K562 (cell line): ENCODE measurements around the gene TAF10. TPM values are rescaled to one million over a fixed set of nuclear protein-coding genes. Genes with fewer than 3 reads are reported as not detected.
A peak's percentile ranks its signal among the peaks of the same experiment; 100 is the strongest.

Source experiments
- GATA2 ChIP-seq: sonication (generic); formaldehyde crosslinking; IDR thresholded peaks from 2 replicates; pipeline ENCODE4 v1.4.0; 2020; ENCODE audit warnings: mild to moderate bottlenecking, missing genetic modification reagents
- GATAD2A ChIP-seq: fragments of 450-650 bp; IDR thresholded peaks from 2 replicates; pipeline ENCODE4 v1.6.1; 2017
- HDAC2 ChIP-seq: fragments of 450-650 bp; IDR thresholded peaks from 2 replicates; pipeline ENCODE4 v1.6.1; 2016; ENCODE audit warnings: mild to moderate bottlenecking
- MXI1 ChIP-seq: IDR thresholded peaks from 2 replicates; pipeline ENCODE4 v1.6.1; 2011; ENCODE audit warnings: low read depth, mild to moderate bottlenecking, improper control_type of control experiment, low read length
- PTBP1 ChIP-seq: fragments of 200-400 bp; formaldehyde crosslinking; IDR thresholded peaks from 2 replicates; pipeline ENCODE4 v1.6.1; 2017; ENCODE audit warnings: low read depth, low read length
- RAD21 ChIP-seq, 2 experiments: fragments of 250-450 bp in 1 of 2; fragments of 450-650 bp in 1 of 2; sonication (Bioruptor Pico) in 1 of 2; formaldehyde crosslinking in 1 of 2; IDR thresholded peaks in 1 of 2; conservative IDR thresholded peaks in 1 of 2; 2 replicates each; pipeline versions ENCODE4 v1.4.0 to v1.8.0; 2020 to 2022; ENCODE audit warnings: mild to moderate bottlenecking in 2 of 2, moderate library complexity in 1 of 2
- SP2 ChIP-seq: IDR thresholded peaks from 2 replicates; pipeline ENCODE4 v1.6.1; 2011; ENCODE audit warnings: mild to moderate bottlenecking, low read depth, low read length, moderate library complexity; ENCODE audit not compliant: poor library complexity, severe bottlenecking; ENCODE audit errors: extremely low read depth
- SREBF1 ChIP-seq: fragments of 150-350 bp; IDR thresholded peaks from 2 replicates; pipeline ENCODE4 v1.6.1; 2014; ENCODE audit warnings: antibody characterized with exemption, low read depth, low read length, borderline replicate concordance
- ZNF24 ChIP-seq: fragments of 450-650 bp; IDR thresholded peaks from 2 replicates; pipeline ENCODE4 v1.6.1; 2016
- polyA plus RNA-seq, 8 experiments: library from polyadenylated mRNA; depleted of rRNA in 4 of 8; stranded (reverse) in 5 of 8; unstranded in 3 of 8; fragments of >200 nt; fragmentation: Nextera tagmentation in 2 of 8; fragmentation: Illumina TruSeq in 1 of 8; extraction: Ambion mirVana in 2 of 8; extraction: Trizol in 1 of 8; gene quantifications; 2 replicates each; pipeline versions ENCODE4 v1.2.1 to v1.2.3, GENCODE V29; 2011 to 2014; ENCODE audit warnings: inconsistent platforms in 1 of 8, missing spikeins in 1 of 8
- total RNA-seq, 7 experiments: library from RNA; depleted of rRNA in 6 of 7; stranded (reverse); fragments of >200 nt in 6 of 7; fragmentation: Illumina TruSeq in 2 of 7; extraction: Trizol in 2 of 7; gene quantifications; 2 replicates each; pipeline versions ENCODE4 v1.2.1 to v1.2.3, GENCODE V29; 2011 to 2021; ENCODE audit warnings: low replicate concordance in 1 of 7
- TF ChIP-seq, protein P1 (sequence below): fragments of 250-450 bp; sonication (Bioruptor Pico); IDR thresholded peaks from 2 replicates; pipeline ENCODE4 v1.4.0; 2020; ENCODE audit warnings: mild to moderate bottlenecking
- TF ChIP-seq, protein P2 (sequence below): sonication (generic); formaldehyde crosslinking; IDR thresholded peaks from 2 replicates; pipeline ENCODE4 v1.8.1; 2023; ENCODE audit warnings: mild to moderate bottlenecking, missing genetic modification reagents
- TF ChIP-seq, protein P3 (sequence below): fragments of 450-650 bp; IDR thresholded peaks from 2 replicates; pipeline ENCODE4 v1.6.1; 2016
- TF ChIP-seq, protein P4 (sequence below): sonication (generic); formaldehyde crosslinking; IDR thresholded peaks from 2 replicates; pipeline ENCODE4 v1.8.1; 2023; ENCODE audit warnings: mild to moderate bottlenecking, missing genetic modification reagents
- TF ChIP-seq, protein P5 (sequence below): sonication (generic); formaldehyde crosslinking; IDR thresholded peaks from 2 replicates; pipeline ENCODE4 v1.8.0; 2022; ENCODE audit warnings: mild to moderate bottlenecking, missing genetic modification reagents
- TF ChIP-seq, protein P6 (sequence below): IDR thresholded peaks from 2 replicates; pipeline ENCODE4 v1.6.1; 2014; ENCODE audit warnings: antibody characterized with exemption
- TF ChIP-seq, protein P7 (sequence below): fragments of 250-450 bp; sonication (Bioruptor Pico); IDR thresholded peaks from 2 replicates; pipeline ENCODE4 v1.5.0; 2021; ENCODE audit warnings: mild to moderate bottlenecking, moderate library complexity

Gene TAF10
- total and polyA plus RNA-seq, 9 of the 15 experiments (the other 6 are each of a cell fraction or from before 2014, with no cell fraction given) = 19.5 to 197 (median 121) TPM

DNA sequence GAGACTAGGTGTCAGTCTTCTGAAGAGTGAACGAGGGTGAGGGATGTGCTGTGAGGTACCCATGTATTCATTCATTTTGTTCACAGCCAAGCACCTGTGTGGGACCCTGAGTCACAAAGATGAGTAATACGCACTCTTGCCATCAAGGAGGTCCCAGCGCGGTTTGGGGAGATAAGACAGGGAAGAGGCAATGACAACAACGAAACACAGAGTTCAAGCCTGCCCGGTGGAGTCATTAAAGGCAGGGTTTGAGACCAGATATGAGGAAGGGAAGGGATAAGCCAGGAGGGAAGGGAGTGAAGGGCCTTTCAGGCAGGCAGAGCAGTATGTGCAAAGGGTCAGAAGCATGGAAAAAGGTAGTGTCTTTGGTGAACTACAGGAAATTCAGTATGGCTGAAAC, 39.0 kb upstream of the TAF10 start (continued):
- TF ChIP-seq RAD21 (CRISPR knock-in tag; conservative IDR thresholded peaks at IDR 0.05 in 1 of 2, IDR thresholded peaks at IDR 0.05 in 1 of 2) = peak in 1 of 2 experiments; percentile 7; a peak in 1 of 4 replicates
- no peak for TF ChIP-seq ZNF24
- peak; percentile 69 for TF ChIP-seq HDAC2
- TF ChIP-seq SREBF1 = no peak
- TF ChIP-seq GATA2 (CRISPR knock-in tag) = peak; percentile 63
- TF ChIP-seq, protein P1, sequence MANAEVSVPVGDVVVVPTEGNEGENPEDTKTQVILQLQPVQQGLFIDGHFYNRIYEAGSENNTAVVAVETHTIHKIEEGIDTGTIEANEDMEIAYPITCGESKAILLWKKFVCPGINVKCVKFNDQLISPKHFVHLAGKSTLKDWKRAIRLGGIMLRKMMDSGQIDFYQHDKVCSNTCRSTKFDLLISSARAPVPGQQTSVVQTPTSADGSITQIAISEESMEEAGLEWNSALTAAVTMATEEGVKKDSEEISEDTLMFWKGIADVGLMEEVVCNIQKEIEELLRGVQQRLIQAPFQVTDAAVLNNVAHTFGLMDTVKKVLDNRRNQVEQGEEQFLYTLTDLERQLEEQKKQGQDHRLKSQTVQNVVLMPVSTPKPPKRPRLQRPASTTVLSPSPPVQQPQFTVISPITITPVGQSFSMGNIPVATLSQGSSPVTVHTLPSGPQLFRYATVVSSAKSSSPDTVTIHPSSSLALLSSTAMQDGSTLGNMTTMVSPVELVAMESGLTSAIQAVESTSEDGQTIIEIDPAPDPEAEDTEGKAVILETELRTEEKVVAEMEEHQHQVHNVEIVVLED (CRISPR knock-in tag) = no peak
- TF ChIP-seq, protein P2, sequence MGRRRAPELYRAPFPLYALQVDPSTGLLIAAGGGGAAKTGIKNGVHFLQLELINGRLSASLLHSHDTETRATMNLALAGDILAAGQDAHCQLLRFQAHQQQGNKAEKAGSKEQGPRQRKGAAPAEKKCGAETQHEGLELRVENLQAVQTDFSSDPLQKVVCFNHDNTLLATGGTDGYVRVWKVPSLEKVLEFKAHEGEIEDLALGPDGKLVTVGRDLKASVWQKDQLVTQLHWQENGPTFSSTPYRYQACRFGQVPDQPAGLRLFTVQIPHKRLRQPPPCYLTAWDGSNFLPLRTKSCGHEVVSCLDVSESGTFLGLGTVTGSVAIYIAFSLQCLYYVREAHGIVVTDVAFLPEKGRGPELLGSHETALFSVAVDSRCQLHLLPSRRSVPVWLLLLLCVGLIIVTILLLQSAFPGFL (CRISPR knock-in tag) = no peak
- TF ChIP-seq, protein P3, sequence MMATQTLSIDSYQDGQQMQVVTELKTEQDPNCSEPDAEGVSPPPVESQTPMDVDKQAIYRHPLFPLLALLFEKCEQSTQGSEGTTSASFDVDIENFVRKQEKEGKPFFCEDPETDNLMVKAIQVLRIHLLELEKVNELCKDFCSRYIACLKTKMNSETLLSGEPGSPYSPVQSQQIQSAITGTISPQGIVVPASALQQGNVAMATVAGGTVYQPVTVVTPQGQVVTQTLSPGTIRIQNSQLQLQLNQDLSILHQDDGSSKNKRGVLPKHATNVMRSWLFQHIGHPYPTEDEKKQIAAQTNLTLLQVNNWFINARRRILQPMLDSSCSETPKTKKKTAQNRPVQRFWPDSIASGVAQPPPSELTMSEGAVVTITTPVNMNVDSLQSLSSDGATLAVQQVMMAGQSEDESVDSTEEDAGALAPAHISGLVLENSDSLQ = peak; percentile 38; the same call in 1 of the 2 replicates
- TF ChIP-seq, protein P4, sequence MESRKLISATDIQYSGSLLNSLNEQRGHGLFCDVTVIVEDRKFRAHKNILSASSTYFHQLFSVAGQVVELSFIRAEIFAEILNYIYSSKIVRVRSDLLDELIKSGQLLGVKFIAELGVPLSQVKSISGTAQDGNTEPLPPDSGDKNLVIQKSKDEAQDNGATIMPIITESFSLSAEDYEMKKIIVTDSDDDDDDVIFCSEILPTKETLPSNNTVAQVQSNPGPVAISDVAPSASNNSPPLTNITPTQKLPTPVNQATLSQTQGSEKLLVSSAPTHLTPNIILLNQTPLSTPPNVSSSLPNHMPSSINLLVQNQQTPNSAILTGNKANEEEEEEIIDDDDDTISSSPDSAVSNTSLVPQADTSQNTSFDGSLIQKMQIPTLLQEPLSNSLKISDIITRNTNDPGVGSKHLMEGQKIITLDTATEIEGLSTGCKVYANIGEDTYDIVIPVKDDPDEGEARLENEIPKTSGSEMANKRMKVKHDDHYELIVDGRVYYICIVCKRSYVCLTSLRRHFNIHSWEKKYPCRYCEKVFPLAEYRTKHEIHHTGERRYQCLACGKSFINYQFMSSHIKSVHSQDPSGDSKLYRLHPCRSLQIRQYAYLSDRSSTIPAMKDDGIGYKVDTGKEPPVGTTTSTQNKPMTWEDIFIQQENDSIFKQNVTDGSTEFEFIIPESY (CRISPR knock-in tag) = no peak
- TF ChIP-seq GATAD2A = 0 out of 2 replicates have a peak, but pooled peaks have one; percentile 23
- no peak for TF ChIP-seq PTBP1
- TF ChIP-seq MXI1 = no peak
- TF ChIP-seq, protein P5, sequence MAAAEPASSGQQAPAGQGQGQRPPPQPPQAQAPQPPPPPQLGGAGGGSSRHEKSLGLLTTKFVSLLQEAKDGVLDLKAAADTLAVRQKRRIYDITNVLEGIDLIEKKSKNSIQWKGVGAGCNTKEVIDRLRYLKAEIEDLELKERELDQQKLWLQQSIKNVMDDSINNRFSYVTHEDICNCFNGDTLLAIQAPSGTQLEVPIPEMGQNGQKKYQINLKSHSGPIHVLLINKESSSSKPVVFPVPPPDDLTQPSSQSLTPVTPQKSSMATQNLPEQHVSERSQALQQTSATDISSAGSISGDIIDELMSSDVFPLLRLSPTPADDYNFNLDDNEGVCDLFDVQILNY (CRISPR knock-in tag) = no peak
- TF ChIP-seq, protein P6, sequence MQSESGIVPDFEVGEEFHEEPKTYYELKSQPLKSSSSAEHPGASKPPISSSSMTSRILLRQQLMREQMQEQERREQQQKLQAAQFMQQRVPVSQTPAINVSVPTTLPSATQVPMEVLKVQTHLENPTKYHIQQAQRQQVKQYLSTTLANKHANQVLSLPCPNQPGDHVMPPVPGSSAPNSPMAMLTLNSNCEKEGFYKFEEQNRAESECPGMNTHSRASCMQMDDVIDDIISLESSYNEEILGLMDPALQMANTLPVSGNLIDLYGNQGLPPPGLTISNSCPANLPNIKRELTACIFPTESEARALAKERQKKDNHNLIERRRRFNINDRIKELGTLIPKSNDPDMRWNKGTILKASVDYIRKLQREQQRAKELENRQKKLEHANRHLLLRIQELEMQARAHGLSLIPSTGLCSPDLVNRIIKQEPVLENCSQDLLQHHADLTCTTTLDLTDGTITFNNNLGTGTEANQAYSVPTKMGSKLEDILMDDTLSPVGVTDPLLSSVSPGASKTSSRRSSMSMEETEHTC = no peak
- TF ChIP-seq, protein P7, sequence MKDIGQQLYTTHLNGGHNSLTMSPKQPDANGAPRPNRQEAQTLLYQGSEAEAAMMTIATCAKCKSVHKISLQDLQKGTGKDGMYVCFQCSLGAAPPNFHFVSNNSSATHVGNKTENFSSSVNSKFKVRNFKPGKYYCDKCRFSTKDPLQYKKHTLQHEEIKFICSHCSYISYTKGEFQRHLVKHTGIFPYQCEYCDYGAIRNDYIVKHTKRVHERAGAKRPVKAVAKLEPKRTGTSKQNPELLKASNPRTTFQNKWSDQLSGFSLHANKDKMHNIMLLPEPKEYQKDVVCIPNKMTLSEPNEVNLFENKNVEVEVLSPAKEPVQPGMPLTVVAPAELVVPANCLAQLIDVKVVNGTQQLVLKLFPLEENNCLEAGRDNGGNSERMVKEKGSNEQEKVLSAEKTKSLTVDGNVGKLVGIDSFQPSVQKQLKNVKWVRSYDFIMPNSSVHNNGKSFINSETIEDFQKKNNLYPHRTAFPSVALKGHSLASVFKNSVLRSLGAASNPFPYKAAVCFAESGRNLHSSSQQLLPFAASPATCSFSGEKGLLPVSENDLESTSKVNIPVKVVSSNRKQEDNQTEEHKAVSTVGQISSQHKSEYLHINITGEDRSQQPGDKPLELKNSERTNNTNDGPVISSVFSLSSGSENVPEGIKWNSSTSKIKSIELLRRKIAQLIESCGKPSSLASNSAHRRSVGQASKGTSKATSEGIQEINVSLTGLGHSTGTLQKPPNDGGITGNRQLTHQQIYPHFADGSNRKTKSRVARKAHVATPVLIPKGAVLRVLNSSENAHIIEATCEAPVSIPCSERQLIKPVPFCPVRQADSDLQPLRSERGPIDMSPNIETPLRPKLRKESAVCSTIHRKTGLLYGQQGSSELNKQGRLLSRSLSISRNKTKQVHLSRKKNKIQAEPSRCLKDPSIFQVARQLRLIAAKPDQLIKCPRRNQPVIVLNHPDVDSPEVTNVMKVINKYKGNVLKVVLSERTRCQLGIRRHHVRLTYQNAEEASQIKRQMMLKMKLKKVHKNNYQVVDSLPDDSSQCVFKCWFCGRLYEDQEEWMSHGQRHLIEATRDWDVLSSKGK (CRISPR knock-in tag) = no peak
- TF ChIP-seq SP2 = no peak
